NOMO-1 (cell line): ENCODE data around the gene PDF.
A peak's percentile ranks its signal among the peaks of the same experiment; 100 is the strongest.
"Not testable (repeated sequence)": the region's sequence is repeated elsewhere in the genome, so short reads cannot be mapped to it uniquely, and the experiment has no call there.

Experiments
- DNase-seq, 2 experiments: peaks; one replicate each; lab custom pipeline; 2025; ENCODE audit not compliant: unreplicated experiment in 2 of 2; lab: John Stamatoyannopoulos, UW

Gene PDF

DNA sequence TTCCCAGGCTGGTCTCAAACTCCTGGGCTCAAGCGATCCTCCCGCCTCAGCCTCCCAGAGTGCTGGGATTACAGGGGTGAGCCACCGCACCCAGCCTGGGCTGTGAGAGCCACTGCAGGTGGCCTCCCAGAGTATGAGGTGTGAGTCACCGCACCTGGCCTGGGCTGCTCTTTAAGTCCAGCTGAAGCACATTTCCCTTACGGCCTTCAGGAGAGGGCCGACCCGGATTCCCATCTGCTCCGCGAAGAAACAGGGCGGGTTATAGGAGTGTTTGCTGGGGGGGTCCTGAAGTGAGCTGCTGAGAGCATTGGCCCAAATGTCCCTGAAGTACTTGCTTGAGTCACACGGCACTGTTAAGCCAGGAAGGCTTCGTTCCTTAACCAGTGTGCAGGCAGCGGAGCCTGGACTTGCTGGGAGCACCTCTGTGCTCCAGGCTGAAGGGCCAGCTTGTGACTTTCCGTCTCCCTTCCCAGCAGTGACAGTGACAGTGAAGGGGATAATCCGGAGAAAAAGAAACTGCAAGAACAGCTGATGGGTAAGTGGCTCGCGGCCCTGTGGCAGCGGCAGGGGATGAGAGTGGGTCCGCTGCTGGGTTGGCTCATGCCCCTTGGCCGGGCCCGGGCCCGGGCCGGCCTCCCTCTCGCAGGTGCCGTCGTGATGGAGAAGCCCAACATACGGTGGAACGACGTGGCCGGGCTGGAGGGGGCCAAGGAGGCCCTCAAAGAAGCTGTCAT lies 12.0 kb downstream of the PDF start:
- no peak for DNase-seq

GRCh38 chr16:69316595-69317034 lies 13.8 kb downstream of the PDF start:
- no peak for DNase-seq

DNA sequence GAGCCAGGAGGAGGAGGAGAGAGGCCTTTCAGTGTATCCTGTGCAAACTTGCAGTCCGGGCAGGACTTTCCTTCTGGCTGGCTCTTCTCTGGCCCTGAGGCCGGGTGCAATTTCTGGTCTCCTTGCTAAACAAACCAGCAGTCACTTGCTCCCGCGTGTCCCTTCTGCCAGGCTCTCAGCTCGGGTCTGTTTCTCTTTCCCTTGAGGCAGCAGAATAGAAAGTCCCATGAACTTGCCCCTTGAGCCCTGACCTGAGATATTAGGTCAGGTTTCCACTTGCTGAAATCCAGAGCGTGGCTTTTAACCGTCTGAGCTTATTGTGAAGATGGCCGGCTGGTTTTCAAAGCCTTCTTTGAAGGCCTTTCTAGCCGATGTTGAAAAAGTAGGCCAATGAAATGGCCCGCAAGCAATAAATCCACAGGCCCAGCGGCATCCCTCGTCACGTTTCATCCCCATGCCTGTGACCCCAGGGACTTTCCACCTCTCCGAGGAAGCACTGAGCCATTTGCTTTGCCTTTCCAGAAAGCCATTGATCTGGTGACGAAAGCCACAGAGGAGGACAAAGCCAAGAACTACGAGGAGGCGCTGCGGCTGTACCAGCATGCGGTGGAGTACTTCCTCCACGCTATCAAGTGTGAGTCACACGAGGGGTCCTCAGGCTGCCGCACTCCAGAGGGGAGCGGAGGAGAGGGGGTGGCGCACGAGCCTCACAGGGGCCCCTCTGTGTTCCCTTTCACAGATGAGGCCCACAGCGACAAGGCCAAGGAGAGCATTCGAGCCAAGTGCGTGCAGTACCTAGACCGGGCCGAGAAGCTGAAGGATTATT lies 14.7 kb downstream of the PDF start:
- DNase-seq = no peak

- DNase-seq = no peak
Measured at GRCh38 chr16:69314534-69314933, 15.9 kb downstream of the PDF start.

DNA sequence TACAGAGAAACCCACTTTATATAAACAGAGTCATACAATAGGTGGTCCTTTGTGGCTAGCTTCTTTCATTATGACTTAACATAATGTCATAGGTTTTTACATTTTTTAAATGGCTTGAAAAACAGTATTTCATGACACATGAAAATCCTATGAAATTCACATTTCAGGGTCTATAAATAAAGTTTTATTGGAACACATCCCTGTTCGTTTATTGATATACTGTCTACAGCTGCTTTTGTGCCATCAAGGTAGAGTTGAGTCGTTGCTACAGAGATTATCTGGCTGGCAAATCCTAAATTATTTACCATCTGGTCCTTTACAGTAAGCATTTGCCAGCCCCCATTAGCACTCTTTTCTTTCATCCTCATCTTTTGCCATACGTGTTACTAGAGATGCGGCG lies 16.9 kb downstream of the PDF start:
- no peak for DNase-seq

DNA sequence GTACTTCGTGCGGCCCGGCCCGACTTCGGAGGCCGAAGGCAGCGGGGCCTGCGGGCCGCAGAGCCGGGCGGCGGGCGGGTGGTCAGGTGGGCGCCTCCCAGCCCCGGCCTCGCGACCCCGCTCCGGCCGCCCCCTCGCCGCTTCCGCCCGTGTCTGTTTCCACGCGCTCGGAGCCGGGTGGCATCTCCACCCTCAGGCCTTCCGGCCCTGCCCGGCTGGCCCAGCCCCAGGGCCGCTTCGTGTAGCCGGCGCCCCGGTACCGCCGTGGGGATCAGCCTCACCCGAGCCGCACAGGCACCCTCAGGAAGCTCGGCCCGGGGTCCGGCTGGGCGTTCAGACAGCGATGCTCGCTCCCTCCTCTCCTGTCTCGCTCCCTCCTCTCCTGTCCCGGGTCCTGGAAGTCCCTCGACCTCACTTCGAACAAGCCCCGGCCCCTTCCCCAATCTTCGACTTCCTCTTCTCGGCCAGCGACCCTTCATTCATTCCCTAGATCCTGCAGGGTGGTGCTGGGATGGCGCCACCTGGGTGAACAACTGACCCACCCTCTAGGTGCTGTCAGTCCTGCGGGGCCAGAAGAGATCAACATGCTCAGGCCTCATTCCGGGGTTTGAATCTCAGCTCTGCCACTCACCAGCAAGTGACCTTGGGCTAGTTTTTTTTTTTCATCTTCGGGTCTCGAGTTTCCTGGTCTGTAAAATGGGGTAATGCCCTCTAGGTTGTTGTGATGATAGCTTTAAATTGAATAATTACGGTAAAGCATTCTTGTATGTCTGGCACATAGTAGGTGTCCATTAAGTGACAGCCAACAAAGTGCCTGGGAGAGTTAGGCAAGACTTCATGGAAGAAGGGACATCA lies 18.6 kb downstream of the PDF start:
- no peak for DNase-seq

DNA sequence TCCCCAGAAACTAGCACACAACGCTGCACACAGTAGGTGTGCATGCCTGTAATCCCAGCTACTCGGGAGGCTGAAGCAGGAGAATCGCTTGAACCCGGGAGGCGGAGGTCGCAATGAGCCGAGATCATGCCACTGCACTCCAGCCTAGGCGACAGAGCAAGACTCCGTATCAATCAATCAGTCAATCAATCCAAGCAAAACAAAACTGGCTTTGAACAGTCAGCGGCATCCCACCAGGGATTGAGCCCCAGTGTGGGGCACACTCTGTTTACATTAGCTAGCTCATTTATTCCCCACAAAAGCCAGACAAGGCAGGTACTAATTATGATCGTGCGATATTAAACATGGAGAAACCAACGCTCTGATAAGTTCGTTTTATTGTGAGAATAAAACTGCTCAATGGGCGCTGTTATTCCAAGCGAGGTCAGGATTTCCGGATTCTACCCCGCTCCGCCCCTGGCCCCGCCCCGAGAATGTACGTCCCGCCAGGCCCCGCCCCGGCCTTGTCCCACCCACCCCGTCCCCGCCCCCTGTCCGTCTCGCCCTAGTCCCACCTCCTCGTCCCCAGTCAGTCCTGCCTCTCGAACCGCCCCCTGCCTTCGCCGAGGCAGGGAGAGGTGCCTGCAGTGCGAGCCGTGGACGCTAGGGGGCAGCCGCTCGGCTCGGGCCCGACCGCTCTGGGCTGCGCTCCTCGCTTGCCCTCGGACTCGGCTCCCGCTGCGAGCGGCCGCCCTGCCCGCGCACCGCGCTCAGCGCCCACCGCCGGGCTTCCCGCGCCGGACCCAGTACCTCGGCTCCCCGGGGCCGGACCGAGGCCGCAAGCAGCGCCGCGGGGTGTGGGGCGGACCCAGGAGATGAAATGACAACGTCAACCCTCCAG lies 19.5 kb downstream of the PDF start, which contains the start of gene VPS4A:
Gene VPS4A (plus strand): TSS at position 698 of the 880 bp plus-strand sequence. CDS start 162 bp downstream, at position 860.
- DNase-seq = peak; percentile 94 to 97

- DNase-seq = no peak
Measured at GRCh38 chr16:69309316-69309715, 21.1 kb downstream of the PDF start.

GRCh38 chr16:69307856-69308255 lies 22.5 kb downstream of the PDF start:
- DNase-seq = no peak

GRCh38 chr16:69307091-69307490 lies 23.3 kb downstream of the PDF start:
- no peak for DNase-seq

- DNase-seq = no peak
Measured at GRCh38 chr16:69306031-69306430, 24.4 kb downstream of the PDF start.

- no peak for DNase-seq
Measured at GRCh38 chr16:69302301-69302700, 28.1 kb downstream of the PDF start.

DNA sequence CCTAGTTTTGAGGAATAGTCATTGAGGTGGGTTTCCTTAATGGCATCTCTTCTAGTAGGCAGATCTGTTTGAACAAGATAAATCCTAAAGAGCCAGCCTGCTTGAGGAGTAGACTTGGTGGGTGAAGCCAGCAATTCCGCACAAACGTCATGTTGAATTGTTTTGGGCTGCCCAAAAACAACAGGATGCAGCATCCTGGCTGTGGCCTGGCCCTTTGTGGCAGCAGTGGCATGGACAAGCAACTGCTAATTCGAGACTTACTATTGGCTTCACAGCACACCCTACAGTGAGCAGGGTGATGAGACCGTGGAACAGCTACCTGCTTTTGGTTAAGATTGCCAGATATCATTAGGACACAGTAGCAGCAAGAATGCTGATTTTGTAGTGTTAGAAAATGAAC lies 28.5 kb downstream of the PDF start:
- no peak for DNase-seq

GRCh38 chr16:69301187-69301586 lies 29.2 kb downstream of the PDF start:
- DNase-seq = no peak

DNA sequence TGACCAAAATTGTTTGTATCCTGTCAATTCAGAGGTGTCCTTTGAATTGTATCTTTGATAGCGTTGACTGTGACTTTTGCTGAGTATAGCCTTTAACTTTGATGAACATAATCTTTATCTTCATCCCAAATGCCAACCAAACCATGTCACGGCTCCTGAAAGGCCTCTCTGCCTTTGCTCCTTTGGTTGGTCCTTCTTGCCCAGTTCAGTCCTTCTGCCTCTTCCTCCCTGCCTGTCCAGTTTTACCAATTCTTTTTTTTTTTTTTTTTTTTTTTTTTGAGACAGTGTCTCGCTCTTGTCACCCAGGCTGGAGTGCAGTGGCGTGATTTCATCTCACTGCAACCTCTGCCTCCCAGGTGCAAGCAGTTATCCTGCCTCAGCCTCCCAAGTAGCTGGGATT lies 32.1 kb downstream of the PDF start:
- no peak for DNase-seq

GRCh38 chr16:69296771-69297170 lies 33.6 kb downstream of the PDF start:
- DNase-seq = not testable (repeated sequence)

GRCh38 chr16:69294051-69294450 lies 36.3 kb downstream of the PDF start:
- DNase-seq = no peak

GRCh38 chr16:69293401-69293800 lies 37.0 kb downstream of the PDF start:
- no peak for DNase-seq

GRCh38 chr16:69291657-69292056 lies 38.7 kb downstream of the PDF start:
- not testable (repeated sequence) for DNase-seq
